Loucy (cell line): ENCODE measurements around the gene CIDEA.

Source experiments
- CTCF ChIP-seq: fragments of 200-600 bp; sonication (generic); conservative IDR thresholded peaks from 2 replicates; pipeline ENCODE4 v1.5.1; 2014; ENCODE audit warnings: mild to moderate bottlenecking, antibody characterized with exemption, low read length
- EZH2phosphoT487 ChIP-seq: fragments of 200-600 bp; IDR thresholded peaks from 2 replicates; pipeline ENCODE4 v1.6.1; 2018; ENCODE audit warnings: antibody characterized with exemption, mild to moderate bottlenecking, moderate library complexity, borderline replicate concordance

- TF ChIP-seq CTCF (no peak), EZH2phosphoT487 (no peak)
Measured at GRCh38 chr18:12321333-12321732, 67.2 kb downstream of the CIDEA start.
